ENCODE measurements around the gene PGRMC2.

PGRMC2 gene

DNA sequence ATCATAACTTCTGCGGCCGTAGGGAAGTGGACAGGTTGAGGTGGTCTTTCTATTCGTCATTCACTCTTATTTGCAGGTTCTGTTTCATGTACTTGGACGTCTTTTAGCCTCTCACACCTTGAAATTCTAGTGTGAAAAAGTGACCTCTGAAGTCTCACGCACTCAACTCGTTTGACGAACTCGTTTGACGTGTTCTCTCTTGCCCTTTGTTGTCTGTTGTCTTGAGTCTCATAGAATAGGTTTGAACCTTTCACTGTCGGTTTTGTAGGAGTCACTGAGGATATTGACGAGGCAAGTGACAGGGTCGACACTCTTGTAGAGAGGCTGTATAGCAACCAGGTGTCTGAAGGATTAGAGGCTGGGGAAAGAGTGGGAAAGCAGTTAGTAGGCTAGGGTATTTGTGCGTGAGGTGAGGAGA, 1.1 kb upstream of the PGRMC2 start:
- Histone ChIP-seq H3K27me3 (ENCODE audit: insufficient read depth, low read depth) (no peaks in the 10 kb centered on the region), H3K4me3 (IDR thresholded peaks at IDR 0.05; ENCODE audit: insufficient read depth, low read depth, low read length) (peak overlapping the region; percentile 57), H3K4me2 (peak overlapping the region; percentile 55), H3K9ac (peak overlapping the region; percentile 92), H3K4me1 (ENCODE audit: low read depth, poor library complexity, severe bottlenecking) (peaks cover 25% of the 10 kb centered on the region), H3K36me3 (ENCODE audit: insufficient read depth) (no peaks in the 10 kb centered on the region), H2AFZ (ENCODE audit: low read depth) (peak overlapping the region; percentile 92), H3K79me2 (ENCODE audit: insufficient read depth, low read depth) (peaks cover 34% of the 10 kb centered on the region), H3K27ac (peak overlapping the region; percentile 86), H4K20me1 (ENCODE audit: insufficient read depth) (no peaks in the 10 kb centered on the region)
- TF ChIP-seq, protein P1, sequence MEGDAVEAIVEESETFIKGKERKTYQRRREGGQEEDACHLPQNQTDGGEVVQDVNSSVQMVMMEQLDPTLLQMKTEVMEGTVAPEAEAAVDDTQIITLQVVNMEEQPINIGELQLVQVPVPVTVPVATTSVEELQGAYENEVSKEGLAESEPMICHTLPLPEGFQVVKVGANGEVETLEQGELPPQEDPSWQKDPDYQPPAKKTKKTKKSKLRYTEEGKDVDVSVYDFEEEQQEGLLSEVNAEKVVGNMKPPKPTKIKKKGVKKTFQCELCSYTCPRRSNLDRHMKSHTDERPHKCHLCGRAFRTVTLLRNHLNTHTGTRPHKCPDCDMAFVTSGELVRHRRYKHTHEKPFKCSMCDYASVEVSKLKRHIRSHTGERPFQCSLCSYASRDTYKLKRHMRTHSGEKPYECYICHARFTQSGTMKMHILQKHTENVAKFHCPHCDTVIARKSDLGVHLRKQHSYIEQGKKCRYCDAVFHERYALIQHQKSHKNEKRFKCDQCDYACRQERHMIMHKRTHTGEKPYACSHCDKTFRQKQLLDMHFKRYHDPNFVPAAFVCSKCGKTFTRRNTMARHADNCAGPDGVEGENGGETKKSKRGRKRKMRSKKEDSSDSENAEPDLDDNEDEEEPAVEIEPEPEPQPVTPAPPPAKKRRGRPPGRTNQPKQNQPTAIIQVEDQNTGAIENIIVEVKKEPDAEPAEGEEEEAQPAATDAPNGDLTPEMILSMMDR (conservative IDR thresholded peaks at IDR 0.05; ENCODE audit: low read depth, low read length): no peak

DNA sequence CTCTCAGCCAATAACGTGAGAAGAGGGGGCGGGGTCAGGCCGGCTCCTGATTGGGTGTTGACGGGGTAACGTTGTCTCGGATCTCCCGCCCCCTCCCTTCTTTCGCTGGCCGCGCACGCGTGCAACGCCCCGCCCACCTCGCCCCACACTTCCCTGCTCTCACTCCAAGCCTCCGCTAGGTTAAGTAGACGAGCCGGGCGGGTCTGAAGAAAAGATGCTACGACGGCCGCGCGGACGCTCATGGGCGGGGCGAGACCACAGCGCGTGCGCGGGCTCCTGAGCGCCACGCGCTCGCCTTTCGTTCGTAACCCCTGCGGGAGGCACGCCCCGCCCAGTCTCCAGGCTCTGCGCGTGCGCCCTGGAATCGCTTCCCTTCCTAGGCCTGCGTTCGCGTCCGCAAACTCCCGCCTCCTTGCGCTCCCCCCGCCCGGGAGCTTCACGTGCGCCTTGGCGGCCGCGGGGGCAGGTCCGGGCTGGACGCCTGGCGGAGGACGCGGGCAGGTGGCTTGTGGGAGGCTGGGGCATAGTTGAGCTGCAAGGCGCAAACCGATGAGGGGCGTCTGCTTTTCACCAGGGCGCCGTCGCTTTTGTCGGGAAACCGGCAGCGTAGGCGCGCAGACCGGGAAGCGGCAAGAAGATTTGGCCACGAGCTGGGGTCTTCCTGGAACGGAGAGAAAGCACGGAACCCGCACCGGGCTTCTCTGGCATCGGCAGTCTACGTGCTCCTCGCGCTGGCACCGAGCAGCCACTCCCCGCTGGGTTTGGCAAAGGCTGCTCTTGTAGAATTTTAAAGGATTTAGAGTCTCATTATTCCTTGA, 467 bp upstream of the PGRMC2 start:
- Histone ChIP-seq H3K79me2 (ENCODE audit: insufficient read depth, low read depth) (peaks cover 34% of the 10 kb centered on the region), H3K36me3 (ENCODE audit: insufficient read depth) (no peaks in the 10 kb centered on the region), H3K4me1 (ENCODE audit: low read depth, poor library complexity, severe bottlenecking) (peaks cover 25% of the 10 kb centered on the region), H4K20me1 (ENCODE audit: insufficient read depth) (no peaks in the 10 kb centered on the region), H3K27me3 (ENCODE audit: insufficient read depth, low read depth) (no peaks in the 10 kb centered on the region), H3K4me3 (IDR thresholded peaks at IDR 0.05; ENCODE audit: insufficient read depth, low read depth, low read length) (peak overlapping the region; percentile 57), H2AFZ (ENCODE audit: low read depth) (peak overlapping the region; percentile 92), H3K4me2 (peak overlapping the region; percentile 55), H3K27ac (peak overlapping the region; percentile 86), H3K9ac (peak overlapping the region; percentile 92)
- TF ChIP-seq, protein P1 (conservative IDR thresholded peaks at IDR 0.05; ENCODE audit: low read depth, low read length): no peak

DNA sequence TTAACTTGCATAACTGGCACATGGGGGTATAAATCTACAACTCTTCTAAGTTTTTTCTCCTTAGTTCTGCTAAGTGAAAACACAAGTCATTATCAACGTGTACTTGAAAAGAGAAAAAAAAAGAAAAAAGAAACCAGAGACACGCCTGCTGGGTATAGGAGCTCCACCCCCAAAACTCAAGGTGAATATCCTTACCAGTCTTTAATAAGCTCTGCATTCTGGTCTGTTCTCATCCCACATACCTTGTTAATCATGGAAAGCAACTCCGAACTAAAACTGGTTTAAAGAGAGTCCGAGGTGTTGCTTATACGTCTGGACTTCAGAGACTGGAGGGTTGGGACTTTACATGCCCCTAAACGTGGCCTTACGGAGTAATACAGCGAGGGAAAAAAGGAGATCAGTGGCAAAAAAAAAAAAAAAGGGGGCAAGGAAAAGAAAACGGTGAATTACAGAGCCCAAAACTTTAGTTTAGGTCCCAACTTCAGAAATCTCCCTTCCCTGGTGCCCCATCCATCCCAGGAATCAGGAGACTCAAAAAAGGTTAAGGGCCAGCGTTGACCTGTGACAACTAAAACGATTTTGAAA, 1.0 kb downstream of the PGRMC2 start:
- no peaks in the 10 kb centered on the region for H3K27me3 ChIP-seq (ENCODE audit: insufficient read depth, low read depth)
- peak overlapping the region; percentile 50; the same call in 1 of the 2 replicates for H3K9ac ChIP-seq
- H3K4me1 ChIP-seq (ENCODE audit: low read depth, poor library complexity, severe bottlenecking): peaks cover 25% of the 10 kb centered on the region
- H2AFZ ChIP-seq (ENCODE audit: low read depth): peak overlapping the region; percentile 32; the same call in 1 of the 2 replicates
- H3K27ac ChIP-seq: peak overlapping the region; percentile 41
- H3K4me3 ChIP-seq (IDR thresholded peaks at IDR 0.05; ENCODE audit: insufficient read depth, low read depth, low read length): peak overlapping the region; percentile 40
- TF ChIP-seq, protein P1 (conservative IDR thresholded peaks at IDR 0.05; ENCODE audit: low read depth, low read length): no peak
- no peaks in the 10 kb centered on the region for H3K36me3 ChIP-seq (ENCODE audit: insufficient read depth)
- H3K4me2 ChIP-seq: peak overlapping the region; percentile 78
- peaks cover 40% of the 10 kb centered on the region for H3K79me2 ChIP-seq (ENCODE audit: insufficient read depth, low read depth)
- H4K20me1 ChIP-seq (ENCODE audit: insufficient read depth): no peaks in the 10 kb centered on the region

DNA sequence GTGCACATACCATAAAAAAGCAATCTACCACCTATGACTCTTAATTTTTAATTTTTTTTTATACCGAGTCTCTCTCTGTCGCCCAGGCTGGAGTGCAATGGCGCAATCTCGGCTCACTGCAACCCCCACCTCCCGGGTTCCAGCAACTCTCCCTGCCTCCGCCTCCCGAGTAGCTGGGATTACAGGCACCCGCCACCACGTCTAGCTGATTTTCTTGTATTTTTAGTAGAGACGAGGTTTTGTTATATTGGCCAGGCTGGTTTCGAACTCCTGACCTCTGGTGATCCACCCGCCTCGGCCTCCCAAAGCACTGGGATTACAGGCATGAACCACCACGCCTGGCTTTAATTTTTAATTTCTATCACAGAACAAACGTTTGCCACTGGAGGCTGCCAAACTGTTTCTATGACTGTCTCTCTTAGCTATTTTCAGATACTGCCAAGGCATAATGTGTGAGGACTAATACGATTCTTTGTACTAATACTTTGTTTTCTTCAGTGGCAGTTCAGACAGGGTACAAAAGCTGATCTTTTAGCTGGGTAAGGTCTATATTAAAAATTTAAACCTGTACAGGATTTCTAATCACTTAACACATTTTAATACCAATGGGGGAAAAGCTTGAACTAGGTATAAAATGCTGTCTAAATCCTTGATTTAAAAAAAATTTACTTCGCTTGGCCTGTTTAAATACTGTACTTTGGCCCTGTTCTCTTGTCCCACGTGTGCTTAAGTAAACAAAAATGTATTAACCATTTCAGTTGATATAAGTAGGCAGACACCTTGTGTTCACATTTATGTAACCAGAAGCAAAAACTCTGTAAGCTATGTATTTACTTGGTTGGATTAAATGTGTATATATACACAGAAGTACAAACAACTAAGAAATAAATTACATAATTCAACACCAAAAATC, 2.3 kb downstream of the PGRMC2 start:
- Histone ChIP-seq H3K4me2 (peak overlapping the region; percentile 78), H3K79me2 (ENCODE audit: insufficient read depth, low read depth) (peaks cover 44% of the 10 kb centered on the region), H3K27ac (no peak overlapping the region; the same call in 1 of the 2 replicates), H3K9ac (no peak overlapping the region), H3K27me3 (ENCODE audit: insufficient read depth, low read depth) (no peaks in the 10 kb centered on the region), H4K20me1 (ENCODE audit: insufficient read depth) (no peaks in the 10 kb centered on the region), H3K4me3 (IDR thresholded peaks at IDR 0.05; ENCODE audit: insufficient read depth, low read depth, low read length) (no peak overlapping the region), H3K36me3 (ENCODE audit: insufficient read depth) (no peaks in the 10 kb centered on the region), H3K4me1 (ENCODE audit: low read depth, poor library complexity, severe bottlenecking) (peaks cover 25% of the 10 kb centered on the region), H2AFZ (ENCODE audit: low read depth) (no peak overlapping the region)
- TF ChIP-seq, protein P1 (conservative IDR thresholded peaks at IDR 0.05; ENCODE audit: low read depth, low read length): no peak

Measured in KMS-11 (cell line).